Measurements from ENCODE around the gene TMCO4.
"Not testable (repeated sequence)": the region's sequence is repeated elsewhere in the genome, so short reads cannot be mapped to it uniquely, and the experiment has no call there.

Gene TMCO4

DNA sequence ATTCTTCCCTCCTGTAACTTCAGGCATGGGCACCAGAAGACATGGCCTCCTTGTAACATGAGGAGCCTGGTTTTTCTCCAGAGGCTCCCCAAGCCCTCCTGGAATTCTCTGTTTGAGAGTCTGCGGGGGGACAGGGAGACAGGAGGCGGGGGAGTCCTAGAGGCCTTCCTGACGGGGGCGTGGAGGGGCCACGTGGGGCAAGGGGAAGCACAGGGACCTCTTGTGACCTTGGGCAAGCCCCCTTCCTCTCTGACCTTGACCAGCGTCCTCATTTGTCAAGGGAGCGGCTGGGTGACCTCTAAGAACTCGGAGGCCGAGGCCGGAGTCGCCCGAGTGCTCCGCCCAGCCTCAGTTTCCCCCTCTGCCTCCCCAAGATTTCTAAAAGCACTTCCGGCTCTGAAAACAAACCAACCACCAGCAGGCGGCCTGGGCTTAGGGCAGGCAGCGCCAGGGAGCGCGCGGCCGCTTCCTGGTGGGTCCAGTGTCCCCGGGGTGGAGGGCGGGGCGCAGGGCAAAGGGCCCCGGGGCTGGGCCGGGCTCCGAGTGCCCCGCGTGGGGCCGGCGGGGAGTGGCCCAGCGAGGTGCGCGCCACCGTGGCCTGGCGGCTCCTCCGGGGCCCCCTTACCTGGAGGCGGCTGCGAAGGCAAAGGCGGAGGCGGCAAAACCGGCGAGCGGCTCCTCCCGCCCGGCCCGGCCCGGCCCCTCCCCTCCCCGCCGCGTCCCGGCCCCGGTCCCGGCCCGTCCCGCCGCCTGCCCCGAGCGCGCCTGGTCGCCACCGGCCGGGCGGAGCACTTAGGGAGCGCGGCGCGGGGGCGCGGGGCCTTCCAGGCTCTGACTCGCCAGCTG is at the start of gene TMCO4:
TSS of gene TMCO4 (minus strand) at position 687 of the 846 bp plus-strand sequence. CDS start 19,158 bp downstream, outside the sequence.
- Histone ChIP-seq H3K9me3 (ENCODE audit: control insufficient read depth, insufficient read depth, low read depth, low read length) (no peaks in the 10 kb centered on the region), H3K4me1 (ENCODE audit: control insufficient read depth, insufficient read depth, low read length) (no peaks in the 10 kb centered on the region; the same call in 1 of the 2 replicates), H3K27ac (ENCODE audit: extremely low read depth, low read depth, low read length) (peak within 1 kb of the TSS; percentile 40; the same call in 1 of the 2 replicates), H3K36me3 (ENCODE audit: control insufficient read depth in 2 of 2, insufficient read depth in 1 of 2, low read length in 2 of 2) (no peaks in the 10 kb centered on the region), H3K4me3 (ENCODE audit: low read depth, low read length) (peak within 1 kb of the TSS; percentile 46)
- 0 out of 2 replicates have a peak, but pooled peaks have one; percentile 27 for TF ChIP-seq KLF9 (tag by site-specific recombination; IDR thresholded peaks at IDR 0.05; ENCODE audit: low read depth)
- TF ChIP-seq, protein P1, sequence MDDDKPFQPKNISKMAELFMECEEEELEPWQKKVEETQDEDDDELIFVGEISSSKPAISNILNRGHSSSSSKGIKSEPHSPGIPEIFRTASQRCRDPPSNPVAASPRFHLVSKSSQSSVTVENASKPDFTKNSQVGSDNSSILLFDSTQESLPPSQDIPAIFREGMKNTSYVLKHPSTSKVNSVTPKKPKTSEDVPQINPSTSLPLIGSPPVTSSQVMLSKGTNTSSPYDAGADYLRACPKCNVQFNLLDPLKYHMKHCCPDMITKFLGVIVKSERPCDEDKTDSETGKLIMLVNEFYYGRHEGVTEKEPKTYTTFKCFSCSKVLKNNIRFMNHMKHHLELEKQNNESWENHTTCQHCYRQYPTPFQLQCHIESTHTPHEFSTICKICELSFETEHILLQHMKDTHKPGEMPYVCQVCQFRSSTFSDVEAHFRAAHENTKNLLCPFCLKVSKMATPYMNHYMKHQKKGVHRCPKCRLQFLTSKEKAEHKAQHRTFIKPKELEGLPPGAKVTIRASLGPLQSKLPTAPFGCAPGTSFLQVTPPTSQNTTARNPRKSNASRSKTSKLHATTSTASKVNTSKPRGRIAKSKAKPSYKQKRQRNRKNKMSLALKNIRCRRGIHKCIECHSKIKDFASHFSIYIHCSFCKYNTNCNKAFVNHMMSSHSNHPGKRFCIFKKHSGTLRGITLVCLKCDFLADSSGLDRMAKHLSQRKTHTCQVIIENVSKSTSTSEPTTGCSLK (tag by site-specific recombination; IDR thresholded peaks at IDR 0.05): no peak
- POLR2A ChIA-PET: no interaction called here
- CTCF ChIA-PET: interaction anchor here (0.7 to 1.4 kb wide), 2 partner anchors 38 to 83 kb away, joined by 3 read pairs; no protein-coding TSS in a partner anchor

DNA sequence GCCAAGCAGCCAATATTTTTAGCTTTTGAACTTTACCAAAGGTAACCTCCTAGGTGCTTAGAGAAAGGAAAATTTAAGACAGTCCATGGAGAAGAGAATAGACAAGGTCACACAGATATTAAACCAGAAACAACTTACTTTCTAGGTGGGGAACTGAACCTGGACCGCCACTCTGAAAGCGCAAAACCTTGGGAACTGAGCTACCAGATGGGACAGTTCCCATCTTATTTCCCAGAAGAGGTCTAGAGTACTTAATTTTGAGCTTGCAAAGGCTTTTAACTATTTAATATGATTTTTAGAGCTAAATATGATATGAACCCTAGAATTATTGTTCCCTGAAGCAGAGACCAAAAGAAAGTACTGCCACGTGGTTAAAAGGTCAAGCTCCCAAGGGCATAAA is 49.6 kb upstream of the TMCO4 start:
- H3K4me3 ChIP-seq (ENCODE audit: low read depth, low read length); H3K27ac ChIP-seq (ENCODE audit: extremely low read depth, low read depth, low read length); POLR2A ChIA-PET; H3K9me3 ChIP-seq (ENCODE audit: control insufficient read depth, insufficient read depth, low read depth, low read length); H3K4me1 ChIP-seq (ENCODE audit: control insufficient read depth, insufficient read depth, low read length); H3K36me3 ChIP-seq (ENCODE audit: control insufficient read depth in 2 of 2, insufficient read depth in 1 of 2, low read length in 2 of 2): not testable (repeated sequence)
- CTCF ChIA-PET: interaction anchor here (0.6 kb wide), 3 partner anchors 84 to 726 kb away, joined by 3 to 4 read pairs (median 3); no protein-coding TSS in a partner anchor

DNA sequence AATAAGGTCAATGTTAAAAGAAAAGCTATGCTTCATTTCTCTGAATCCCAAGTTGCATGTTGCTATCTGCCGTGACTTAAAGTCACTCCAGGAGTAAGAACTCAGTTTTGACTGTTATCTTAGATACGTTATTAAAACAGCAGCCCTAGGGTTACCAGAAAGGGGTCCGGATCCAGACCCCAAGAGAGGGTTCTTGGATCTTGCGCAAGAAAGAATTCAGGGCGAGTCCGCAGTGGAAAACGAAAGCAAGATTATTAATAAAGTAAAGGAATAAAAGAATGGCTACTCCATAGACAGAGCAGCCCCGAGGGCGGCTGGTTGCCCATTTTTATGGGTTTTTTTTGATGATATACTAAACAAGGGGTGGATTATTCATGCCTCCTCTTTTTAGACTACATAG is 47.6 kb upstream of the TMCO4 start:
- H3K36me3 ChIP-seq (ENCODE audit: control insufficient read depth in 2 of 2, insufficient read depth in 1 of 2, low read length in 2 of 2); H3K4me1 ChIP-seq (ENCODE audit: control insufficient read depth, insufficient read depth, low read length); H3K4me3 ChIP-seq (ENCODE audit: low read depth, low read length); H3K27ac ChIP-seq (ENCODE audit: extremely low read depth, low read depth, low read length); POLR2A ChIA-PET; H3K9me3 ChIP-seq (ENCODE audit: control insufficient read depth, insufficient read depth, low read depth, low read length): not testable (repeated sequence)
- CTCF ChIA-PET: interaction anchor here (0.5 kb wide), 1 partner anchor 193 kb away, joined by 3 read pairs; no protein-coding TSS in a partner anchor

DNA sequence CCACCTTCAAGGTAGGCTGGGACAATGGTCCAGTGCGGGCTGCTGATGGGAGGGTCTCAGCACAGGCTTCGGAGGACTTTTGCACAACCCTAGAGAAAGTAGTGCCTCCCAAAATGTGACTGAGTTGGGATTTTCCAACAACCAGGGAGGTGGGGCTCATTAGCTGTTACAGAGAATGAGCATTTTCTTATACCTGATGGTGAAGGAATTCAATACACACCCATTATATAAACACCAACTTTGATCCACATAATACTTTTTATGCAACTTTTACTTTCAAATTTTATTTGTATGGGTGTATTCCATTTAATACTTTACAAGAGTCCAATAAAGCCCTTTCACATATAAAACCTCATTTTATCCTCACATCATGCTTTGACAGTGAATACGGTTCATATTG is 46.6 kb upstream of the TMCO4 start:
- no peaks in the 10 kb centered on the region for H3K9me3 ChIP-seq (ENCODE audit: control insufficient read depth, insufficient read depth, low read depth, low read length)
- POLR2A ChIA-PET: interaction anchor here (0.6 kb wide), 1 partner anchor 26 kb away, joined by 6 read pairs; no protein-coding TSS in a partner anchor
- no peaks in the 10 kb centered on the region for H3K4me1 ChIP-seq (ENCODE audit: control insufficient read depth, insufficient read depth, low read length)
- H3K27ac ChIP-seq (ENCODE audit: extremely low read depth, low read depth, low read length): no peak overlapping the region
- CTCF ChIA-PET: no interaction called here
- TF ChIP-seq ZNF677 (tag by site-specific recombination; IDR thresholded peaks at IDR 0.05) (no peak), ZNF335 (tag by site-specific recombination; conservative IDR thresholded peaks at IDR 0.05) (no peak), ZNF654 (tag by site-specific recombination; IDR thresholded peaks at IDR 0.05; ENCODE audit: low read depth) (no peak)
- TF ChIP-seq, protein P2, sequence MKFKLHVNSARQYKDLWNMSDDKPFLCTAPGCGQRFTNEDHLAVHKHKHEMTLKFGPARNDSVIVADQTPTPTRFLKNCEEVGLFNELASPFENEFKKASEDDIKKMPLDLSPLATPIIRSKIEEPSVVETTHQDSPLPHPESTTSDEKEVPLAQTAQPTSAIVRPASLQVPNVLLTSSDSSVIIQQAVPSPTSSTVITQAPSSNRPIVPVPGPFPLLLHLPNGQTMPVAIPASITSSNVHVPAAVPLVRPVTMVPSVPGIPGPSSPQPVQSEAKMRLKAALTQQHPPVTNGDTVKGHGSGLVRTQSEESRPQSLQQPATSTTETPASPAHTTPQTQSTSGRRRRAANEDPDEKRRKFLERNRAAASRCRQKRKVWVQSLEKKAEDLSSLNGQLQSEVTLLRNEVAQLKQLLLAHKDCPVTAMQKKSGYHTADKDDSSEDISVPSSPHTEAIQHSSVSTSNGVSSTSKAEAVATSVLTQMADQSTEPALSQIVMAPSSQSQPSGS (tag by site-specific recombination; IDR thresholded peaks at IDR 0.05; ENCODE audit: low read depth): no peak
- no peaks in the 10 kb centered on the region for H3K36me3 ChIP-seq (ENCODE audit: control insufficient read depth in 2 of 2, insufficient read depth in 1 of 2, low read length in 2 of 2)
- no peak overlapping the region for H3K4me3 ChIP-seq (ENCODE audit: low read depth, low read length)

DNA sequence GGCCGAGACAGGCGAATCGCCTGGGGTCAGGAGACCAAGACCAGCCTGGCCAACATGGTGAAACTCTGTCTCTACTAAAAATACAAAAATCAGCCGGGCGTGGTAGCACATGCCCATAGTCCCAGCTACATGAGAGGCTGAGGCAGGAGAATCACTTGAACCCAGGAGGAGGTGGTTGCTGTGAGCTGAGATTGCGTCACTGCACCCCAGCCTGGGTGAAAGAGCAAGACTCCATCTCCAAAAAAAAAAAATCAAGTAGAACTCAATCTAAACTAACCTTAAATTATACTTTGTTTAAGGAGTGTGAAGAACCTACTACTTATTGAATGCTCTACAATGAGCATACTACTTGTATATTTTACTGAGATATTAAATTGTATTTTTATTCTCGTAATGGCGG is 45.8 kb upstream of the TMCO4 start:
- Histone ChIP-seq H3K4me3 (ENCODE audit: low read depth, low read length) (no peak overlapping the region), H3K36me3 (ENCODE audit: control insufficient read depth in 2 of 2, insufficient read depth in 1 of 2, low read length in 2 of 2) (no peaks in the 10 kb centered on the region), H3K9me3 (ENCODE audit: control insufficient read depth, insufficient read depth, low read depth, low read length) (no peaks in the 10 kb centered on the region), H3K27ac (ENCODE audit: extremely low read depth, low read depth, low read length) (no peak overlapping the region), H3K4me1 (ENCODE audit: control insufficient read depth, insufficient read depth, low read length) (no peaks in the 10 kb centered on the region)
- ChIA-PET POLR2A (no interaction called here), CTCF (no interaction called here)
- TF ChIP-seq, protein P3, sequence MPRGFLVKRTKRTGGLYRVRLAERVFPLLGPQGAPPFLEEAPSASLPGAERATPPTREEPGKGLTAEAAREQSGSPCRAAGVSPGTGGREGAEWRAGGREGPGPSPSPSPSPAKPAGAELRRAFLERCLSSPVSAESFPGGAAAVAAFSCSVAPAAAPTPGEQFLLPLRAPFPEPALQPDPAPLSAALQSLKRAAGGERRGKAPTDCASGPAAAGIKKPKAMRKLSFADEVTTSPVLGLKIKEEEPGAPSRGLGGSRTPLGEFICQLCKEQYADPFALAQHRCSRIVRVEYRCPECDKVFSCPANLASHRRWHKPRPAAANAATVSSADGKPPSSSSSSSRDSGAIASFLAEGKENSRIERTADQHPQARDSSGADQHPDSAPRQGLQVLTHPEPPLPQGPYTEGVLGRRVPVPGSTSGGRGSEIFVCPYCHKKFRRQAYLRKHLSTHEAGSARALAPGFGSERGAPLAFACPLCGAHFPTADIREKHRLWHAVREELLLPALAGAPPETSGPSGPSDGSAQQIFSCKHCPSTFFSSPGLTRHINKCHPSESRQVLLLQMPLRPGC (tag by site-specific recombination; IDR thresholded peaks at IDR 0.05): no peak
- no peak for TF ChIP-seq ZNF776 (tag by site-specific recombination; IDR thresholded peaks at IDR 0.05; ENCODE audit: borderline replicate concordance)
- TF ChIP-seq SALL2 (tag by site-specific recombination; IDR thresholded peaks at IDR 0.05; ENCODE audit: borderline replicate concordance): no peak
- TF ChIP-seq, protein P4, sequence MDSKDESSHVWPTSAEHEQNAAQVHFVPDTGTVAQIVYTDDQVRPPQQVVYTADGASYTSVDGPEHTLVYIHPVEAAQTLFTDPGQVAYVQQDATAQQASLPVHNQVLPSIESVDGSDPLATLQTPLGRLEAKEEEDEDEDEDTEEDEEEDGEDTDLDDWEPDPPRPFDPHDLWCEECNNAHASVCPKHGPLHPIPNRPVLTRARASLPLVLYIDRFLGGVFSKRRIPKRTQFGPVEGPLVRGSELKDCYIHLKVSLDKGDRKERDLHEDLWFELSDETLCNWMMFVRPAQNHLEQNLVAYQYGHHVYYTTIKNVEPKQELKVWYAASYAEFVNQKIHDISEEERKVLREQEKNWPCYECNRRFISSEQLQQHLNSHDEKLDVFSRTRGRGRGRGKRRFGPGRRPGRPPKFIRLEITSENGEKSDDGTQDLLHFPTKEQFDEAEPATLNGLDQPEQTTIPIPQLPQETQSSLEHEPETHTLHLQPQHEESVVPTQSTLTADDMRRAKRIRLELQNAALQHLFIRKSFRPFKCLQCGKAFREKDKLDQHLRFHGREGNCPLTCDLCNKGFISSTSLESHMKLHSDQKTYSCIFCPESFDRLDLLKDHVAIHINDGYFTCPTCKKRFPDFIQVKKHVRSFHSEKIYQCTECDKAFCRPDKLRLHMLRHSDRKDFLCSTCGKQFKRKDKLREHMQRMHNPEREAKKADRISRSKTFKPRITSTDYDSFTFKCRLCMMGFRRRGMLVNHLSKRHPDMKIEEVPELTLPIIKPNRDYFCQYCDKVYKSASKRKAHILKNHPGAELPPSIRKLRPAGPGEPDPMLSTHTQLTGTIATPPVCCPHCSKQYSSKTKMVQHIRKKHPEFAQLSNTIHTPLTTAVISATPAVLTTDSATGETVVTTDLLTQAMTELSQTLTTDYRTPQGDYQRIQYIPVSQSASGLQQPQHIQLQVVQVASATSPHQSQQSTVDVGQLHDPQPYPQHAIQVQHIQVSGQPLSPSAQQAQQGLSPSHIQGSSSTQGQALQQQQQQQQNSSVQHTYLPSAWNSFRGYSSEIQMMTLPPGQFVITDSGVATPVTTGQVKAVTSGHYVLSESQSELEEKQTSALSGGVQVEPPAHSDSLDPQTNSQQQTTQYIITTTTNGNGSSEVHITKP (tag by site-specific recombination; IDR thresholded peaks at IDR 0.05): no peak
